ENCODE measurements around the gene FDX1.

- TF ChIP-seq CTCF (IDR thresholded peaks at IDR 0.05) (no peak), POLR2A (IDR thresholded peaks at IDR 0.05) (no peak)
Measured at GRCh38 chr11:110501428-110501827, 71.7 kb downstream of the FDX1 start.
